Endodermal cell (in vitro differentiated cells): ENCODE data around the gene DYNC2H1. TPM values are rescaled to one million over a fixed set of nuclear protein-coding genes. Genes with fewer than 3 reads are reported as not detected.

Experiments used
- DNase-seq: peaks from one replicate; pipeline ENCODE4 v3.0.0-alpha.2; 2017
- H3K27ac ChIP-seq: 2 replicates; pipeline ENCODE4 v1.5.1; 2013; ENCODE audit warnings: mild to moderate bottlenecking, low read depth, low read length, moderate library complexity
- H3K27me3 ChIP-seq: 2 replicates; pipeline ENCODE4 v1.6.1; 2013; ENCODE audit warnings: mild to moderate bottlenecking, low read length, moderate library complexity; ENCODE audit not compliant: insufficient read depth, control insufficient read depth, poor library complexity, severe bottlenecking
- H3K36me3 ChIP-seq: 2 replicates; pipeline ENCODE4 v1.7.0; 2013; ENCODE audit warnings: mild to moderate bottlenecking, low read length, moderate library complexity; ENCODE audit not compliant: control insufficient read depth, insufficient read depth
- H3K4me1 ChIP-seq: one replicate; pipeline ENCODE4 v1.7.0; 2013; ENCODE audit warnings: low read length; ENCODE audit not compliant: control insufficient read depth, insufficient read depth
- H3K4me3 ChIP-seq: 2 replicates; pipeline ENCODE4 v1.5.1; 2013; ENCODE audit warnings: mild to moderate bottlenecking, low read length, moderate library complexity
- H3K9ac ChIP-seq: 2 replicates; pipeline ENCODE4 v1.6.1; 2013; ENCODE audit warnings: mild to moderate bottlenecking, low read length, moderate library complexity; ENCODE audit not compliant: poor library complexity, severe bottlenecking; ENCODE audit errors: extremely low read depth
- H3K9me3 ChIP-seq: 2 replicates; pipeline ENCODE4 v1.6.1; 2013; ENCODE audit warnings: mild to moderate bottlenecking, low read length, moderate library complexity; ENCODE audit not compliant: control insufficient read depth
- H3K27ac Mint-ChIP-seq: 2 replicates; pipeline ENCODE4 v1.8.0; 2020; ENCODE audit warnings: mixed read lengths
- H3K27me3 Mint-ChIP-seq: 2 replicates; pipeline ENCODE4 v1.8.0; 2021; ENCODE audit warnings: mild to moderate bottlenecking, mixed read lengths; ENCODE audit not compliant: insufficient read depth
- H3K36me3 Mint-ChIP-seq: 2 replicates; pipeline ENCODE4 v1.8.0; 2020; ENCODE audit warnings: low read depth, mixed read lengths
- H3K4me1 Mint-ChIP-seq: 2 replicates; pipeline ENCODE4 v1.8.0; 2020; ENCODE audit warnings: mixed read lengths
- H3K4me3 Mint-ChIP-seq: 2 replicates; pipeline ENCODE4 v1.8.0; 2020; ENCODE audit warnings: mild to moderate bottlenecking, moderate library complexity, mixed read lengths
- H3K9me3 Mint-ChIP-seq: 2 replicates; pipeline ENCODE4 v1.8.0; 2020; ENCODE audit warnings: mild to moderate bottlenecking, mixed read lengths
- CTCF ChIP-seq: fragments of 200-600 bp; sonication (generic); conservative IDR thresholded peaks from 2 replicates; pipeline ENCODE4 v1.5.0; 2021; ENCODE audit warnings: antibody characterized with exemption, mild to moderate bottlenecking
- WGBS, 2 experiments: methylation state at CpG; one replicate each; pipeline versions ENCODE4 v1.1.5 to v1.1.7; 2013; ENCODE audit warnings: missing lambda C conversion rate in 2 of 2, mixed read lengths in 1 of 2; ENCODE audit not compliant: insufficient coverage in 1 of 2, insufficient read length in 1 of 2; 5-methylcytosine and 5-hydroxymethylcytosine counted together
- total RNA-seq, 2 donors: library from RNA; stranded (reverse); fragmentation: NEBNext Ultra II Directional in 1 of 2; extraction: Animal tissue kit (Norgen Biotek cat#: 25700) in 1 of 2; gene quantifications; 2 replicates in 1 of 2; 3 replicates in 1 of 2; pipeline ENCODE4 v1.2.1, GENCODE V29; 2021

DYNC2H1 gene
- total RNA-seq, 2 donors from 2014 or later = 21.1 to 31.9 TPM

- Mint-ChIP-seq H3K4me3 (no peak overlapping the region), H3K9me3 (peaks cover 16% of the 10 kb centered on the region), H3K27me3 (no peaks in the 10 kb centered on the region), H3K27ac (no peak overlapping the region), H3K4me1 (peaks cover 4% of the 10 kb centered on the region), H3K36me3 (no peaks in the 10 kb centered on the region)
- no peaks in the 10 kb centered on the region for H3K27me3 ChIP-seq
- 90 to 98% methylated on average over 1 to 4 of the region's 4 CpGs for WGBS, 2 experiments
- no peaks in the 10 kb centered on the region for H3K36me3 ChIP-seq
- no peak overlapping the region for H3K4me3 ChIP-seq
- no peaks in the 10 kb centered on the region for H3K4me1 ChIP-seq
- peaks cover 32% of the 10 kb centered on the region for H3K9me3 ChIP-seq
- no peak overlapping the region for H3K9ac ChIP-seq
- H3K27ac ChIP-seq = no peak overlapping the region
- DNase-seq = no peak
- no peak for TF ChIP-seq CTCF
Measured at GRCh38 chr11:103487113-103487512, 377.9 kb downstream of the DYNC2H1 start.

GRCh38 chr11:103488031-103488461 lies 378.8 kb downstream of the DYNC2H1 start:
- DNase-seq = no peak
- TF ChIP-seq CTCF = no peak
- Histone ChIP-seq H3K27me3 (no peaks in the 10 kb centered on the region), H3K9me3 (peaks cover 32% of the 10 kb centered on the region), H3K36me3 (no peaks in the 10 kb centered on the region), H3K4me3 (no peak overlapping the region), H3K4me1 (no peaks in the 10 kb centered on the region), H3K27ac (no peak overlapping the region), H3K9ac (no peak overlapping the region)
- Mint-ChIP-seq H3K9me3 (peaks cover 17% of the 10 kb centered on the region), H3K27me3 (no peaks in the 10 kb centered on the region), H3K36me3 (no peaks in the 10 kb centered on the region), H3K27ac (no peak overlapping the region), H3K4me1 (peaks cover 3% of the 10 kb centered on the region), H3K4me3 (no peak overlapping the region)

- no peaks in the 10 kb centered on the region for H3K36me3 Mint-ChIP-seq
- TF ChIP-seq CTCF = peak; percentile 12
- no peaks in the 10 kb centered on the region for H3K27me3 Mint-ChIP-seq
- H3K9ac ChIP-seq = no peak overlapping the region
- no peak overlapping the region for H3K4me3 ChIP-seq
- no peak overlapping the region for H3K27ac ChIP-seq
- H3K9me3 ChIP-seq = peaks cover 32% of the 10 kb centered on the region
- H3K4me1 ChIP-seq = no peaks in the 10 kb centered on the region
- no peaks in the 10 kb centered on the region for H3K27me3 ChIP-seq
- H3K36me3 ChIP-seq = no peaks in the 10 kb centered on the region
- 89 to 97% methylated on average over 2 of the region's 2 CpGs for WGBS, 2 experiments
- H3K4me3 Mint-ChIP-seq = no peak overlapping the region
- H3K27ac Mint-ChIP-seq = no peak overlapping the region
- peaks cover 3% of the 10 kb centered on the region for H3K4me1 Mint-ChIP-seq
- no peak for DNase-seq
- H3K9me3 Mint-ChIP-seq = peaks cover 17% of the 10 kb centered on the region
Measured at GRCh38 chr11:103488579-103488978, 379.4 kb downstream of the DYNC2H1 start.
